Prostate gland (tissue), 2 donors: Measurements from ENCODE around the gene MMP2. TPM values are rescaled to one million over a fixed set of nuclear protein-coding genes. Genes with fewer than 3 reads are reported as not detected.

Experiments used
- total RNA-seq, 2 donors: library from RNA; depleted of rRNA; stranded (reverse); fragments of >200 nt; gene quantifications; one replicate each; pipeline ENCODE4 v1.1.0, GENCODE V29; 2016

MMP2 gene
- total RNA-seq, 2 donors from 2014 or later = 22.9 to 175 TPM

Other genes with a start within 250 kb of the MMP2 start
- under 1 TPM; 0.27 to 0.28 TPM for gene IRX6, start 155.0 kb upstream of the MMP2 start, total RNA-seq
- 10 to 100 TPM; 10.8 to 13.6 TPM for gene LPCAT2, start 29.9 kb downstream of the MMP2 start, total RNA-seq
- gene CAPNS2, start 87.5 kb downstream of the MMP2 start, total RNA-seq = 1 to 10 TPM in 1 of 2 donors, not detected in 1; 1.9 TPM
- gene SLC6A2, start 176.8 kb downstream of the MMP2 start, total RNA-seq = 1 to 10 TPM in 1 of 2 donors, under 1 TPM in 1; 0.32 to 2.6 TPM